Stimulated activated CD8-positive, alpha-beta memory T cell treated with anti-CD3 and anti-CD28 coated beads, Interleukin-7, amount 100 ng/mL, for 1 hour (primary cell): ENCODE measurements around the gene ABLIM3.

Experiments
- DNase-seq, 2 donors: peaks; one replicate each; pipeline ENCODE4 v3.0.0-alpha.2; 2020; ENCODE audit warnings: low read depth in 2 of 2

The ABLIM3 gene

GRCh38 chr5:149282027-149282965 is 141.0 kb downstream of the ABLIM3 start:
- DNase-seq = no peak

DNA sequence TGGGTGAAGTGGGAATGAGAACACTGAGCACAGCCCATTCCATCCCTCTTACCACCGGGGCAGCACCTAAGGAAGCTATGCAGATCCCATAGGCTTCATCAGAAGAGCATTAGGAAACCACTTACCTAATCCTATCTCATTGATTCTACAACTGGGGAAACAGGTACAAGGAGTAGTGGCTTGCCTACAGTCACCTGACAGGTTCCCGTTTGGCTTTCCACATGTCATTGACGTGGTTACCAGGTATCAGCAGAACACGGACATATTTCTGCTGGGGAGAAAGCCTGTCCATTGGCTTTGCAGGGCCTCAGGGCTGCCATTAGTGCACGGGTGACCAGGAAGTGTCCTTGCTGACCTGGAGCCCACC is 141.7 kb downstream of the ABLIM3 start:
- DNase-seq = no peak

DNA sequence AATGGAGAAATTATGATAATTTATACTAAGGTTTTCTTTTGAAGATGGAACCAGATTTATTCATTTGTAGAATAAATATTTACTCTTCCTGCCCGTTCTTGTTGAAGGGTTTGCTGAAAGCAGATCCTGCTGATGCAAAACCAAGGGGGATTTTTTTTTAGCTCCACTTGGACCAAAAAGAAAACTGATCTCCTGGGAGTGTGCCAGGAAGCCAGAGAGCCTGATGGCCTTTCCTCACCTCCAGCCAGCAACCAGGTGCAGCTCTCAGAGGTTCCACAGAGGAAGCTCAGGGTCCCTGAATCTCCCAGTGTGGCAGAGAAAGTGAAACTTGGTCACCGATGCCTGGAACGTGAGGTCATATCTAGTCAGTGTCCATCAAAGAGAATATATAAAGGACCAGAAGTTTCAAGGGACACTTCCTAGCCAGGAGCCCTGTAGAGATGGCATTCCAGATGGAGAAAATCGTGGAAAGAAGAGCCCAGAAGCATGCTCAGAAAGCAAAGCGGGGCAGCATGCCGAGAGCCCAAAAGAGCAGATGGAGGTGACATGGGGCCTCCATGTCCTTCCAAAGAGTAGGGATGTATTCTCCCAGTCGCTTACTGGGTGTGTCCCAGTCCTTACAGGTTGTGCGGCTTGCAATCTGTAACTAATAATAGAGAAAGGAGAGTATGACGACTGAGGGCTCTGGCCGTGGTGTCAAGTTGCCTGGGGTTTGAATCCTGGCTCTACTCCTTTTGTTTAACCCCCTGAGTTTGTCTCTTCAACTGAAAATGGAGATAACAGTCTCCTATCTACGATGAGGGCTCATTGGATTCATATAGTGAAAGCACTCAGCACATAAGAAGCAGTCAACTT is 142.6 kb downstream of the ABLIM3 start:
- no peak for DNase-seq

DNA sequence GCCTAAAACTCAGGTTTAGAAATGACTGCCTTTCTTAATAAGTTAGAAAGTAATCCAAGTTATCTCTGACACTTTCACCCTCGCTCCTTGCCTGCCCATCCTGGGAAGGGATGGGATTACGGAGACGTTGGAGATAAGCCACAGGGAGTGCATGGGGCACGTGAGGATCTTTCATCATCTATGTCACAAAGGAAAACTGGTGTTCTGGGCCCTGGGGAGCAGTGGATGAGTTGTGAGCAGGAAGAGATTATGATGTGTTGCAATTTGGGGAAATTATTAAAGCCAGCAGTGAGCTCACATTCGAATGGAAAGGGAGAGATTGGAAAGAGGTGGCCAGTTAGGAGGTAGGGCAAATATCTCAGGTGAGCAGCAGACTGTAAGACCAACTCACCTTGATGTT is 143.2 kb downstream of the ABLIM3 start:
- DNase-seq = no peak

DNA sequence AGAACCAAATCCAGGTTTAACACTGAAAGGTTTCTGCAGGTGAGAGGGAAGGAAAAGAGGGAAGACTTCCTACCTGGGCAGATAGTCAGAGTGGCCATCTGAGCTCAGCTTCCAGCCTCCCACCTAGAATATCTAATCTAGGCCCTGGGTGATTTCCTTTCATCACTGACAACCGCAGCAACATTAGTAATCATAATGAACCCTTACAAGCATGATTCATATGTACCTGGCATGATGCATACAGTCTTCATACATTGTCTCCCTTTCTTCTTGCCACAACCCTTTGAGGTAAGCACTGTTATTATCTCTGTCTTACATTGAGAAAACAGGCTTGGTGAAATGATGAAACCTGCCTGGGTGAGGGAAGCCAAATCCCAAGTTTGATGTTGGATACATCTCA is 143.9 kb downstream of the ABLIM3 start:
- DNase-seq = no peak

GRCh38 chr5:149288436-149288835 is 147.1 kb downstream of the ABLIM3 start:
- DNase-seq = no peak

GRCh38 chr5:149289301-149289700 is 148.0 kb downstream of the ABLIM3 start:
- no peak for DNase-seq

DNA sequence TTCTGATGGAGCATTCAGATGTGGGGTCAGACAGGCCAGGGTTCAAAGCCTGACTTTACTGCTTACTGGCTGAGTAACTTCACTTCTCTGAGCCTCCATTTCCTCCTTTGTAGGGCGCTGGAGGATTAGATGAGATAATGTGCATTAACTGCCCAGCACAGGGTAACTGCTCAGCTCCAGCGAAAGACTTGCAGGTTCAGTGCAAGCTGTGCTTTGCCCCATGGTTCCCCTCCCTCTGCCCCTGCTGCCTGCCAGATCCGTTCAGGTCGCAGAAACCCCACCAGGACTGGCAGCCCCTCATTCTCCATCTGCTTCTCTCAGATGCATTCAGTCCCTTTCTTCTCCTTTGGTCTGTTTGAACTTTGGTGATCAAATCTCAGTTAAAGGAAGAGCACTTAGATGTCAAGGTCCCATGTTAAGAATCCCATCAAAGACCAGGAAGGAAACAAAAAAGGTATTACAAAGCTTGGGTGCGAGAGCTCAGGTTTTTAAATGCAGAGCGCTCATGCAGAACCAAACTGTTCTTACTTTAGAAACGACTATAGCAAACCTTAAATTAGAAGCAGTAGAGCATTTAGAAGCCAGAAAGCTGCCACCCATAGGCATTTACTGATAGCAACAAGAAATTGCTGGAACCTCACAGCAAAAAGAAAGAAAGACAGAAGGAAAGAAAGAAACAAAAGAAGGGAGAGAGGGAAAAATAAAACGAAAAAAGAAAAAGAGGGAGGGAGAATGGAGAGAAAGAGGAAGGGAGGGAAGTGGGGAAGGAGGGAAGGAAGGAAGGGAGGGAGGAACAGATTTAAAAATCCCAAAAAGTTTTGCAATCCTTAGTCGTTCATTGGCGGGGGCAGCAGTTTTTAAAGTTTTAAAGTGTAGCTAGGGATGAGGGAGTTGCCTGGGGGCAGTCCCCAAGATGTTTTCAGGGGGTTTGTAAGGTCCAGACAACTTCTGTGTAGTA is 153.9 kb downstream of the ABLIM3 start:
- DNase-seq = no peak

DNA sequence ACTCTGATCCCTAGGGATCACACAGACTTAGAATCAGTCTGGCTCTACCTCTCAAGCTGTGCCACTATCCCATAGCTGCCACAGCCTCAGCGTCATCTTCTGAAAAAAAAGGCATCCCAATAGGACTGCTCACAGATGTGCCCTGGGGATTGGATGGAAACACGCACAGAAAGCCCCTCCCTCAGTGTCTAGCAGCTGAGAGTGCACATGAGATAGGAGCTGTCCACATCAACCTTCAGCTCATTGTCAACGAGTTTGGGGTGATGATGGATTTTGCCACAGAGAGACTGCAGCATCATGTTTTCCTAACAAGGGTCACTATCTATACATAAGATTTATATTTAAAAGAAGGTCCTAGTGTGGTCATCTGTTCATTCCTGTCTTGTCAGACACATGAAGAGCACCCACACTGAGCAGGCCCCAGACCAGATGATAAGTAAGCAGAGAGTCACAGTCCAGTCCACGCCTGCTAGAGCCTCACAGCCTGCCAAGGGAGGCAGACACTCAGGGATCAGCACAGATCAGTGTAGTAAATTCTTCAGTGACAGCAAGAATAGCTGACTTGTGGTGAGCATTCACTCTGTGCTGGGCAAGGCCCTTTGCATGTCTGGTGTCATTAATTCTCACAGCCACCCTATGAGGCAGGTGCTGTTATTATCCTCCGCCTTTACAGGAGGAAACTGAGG is 156.2 kb downstream of the ABLIM3 start:
- no peak for DNase-seq

DNA sequence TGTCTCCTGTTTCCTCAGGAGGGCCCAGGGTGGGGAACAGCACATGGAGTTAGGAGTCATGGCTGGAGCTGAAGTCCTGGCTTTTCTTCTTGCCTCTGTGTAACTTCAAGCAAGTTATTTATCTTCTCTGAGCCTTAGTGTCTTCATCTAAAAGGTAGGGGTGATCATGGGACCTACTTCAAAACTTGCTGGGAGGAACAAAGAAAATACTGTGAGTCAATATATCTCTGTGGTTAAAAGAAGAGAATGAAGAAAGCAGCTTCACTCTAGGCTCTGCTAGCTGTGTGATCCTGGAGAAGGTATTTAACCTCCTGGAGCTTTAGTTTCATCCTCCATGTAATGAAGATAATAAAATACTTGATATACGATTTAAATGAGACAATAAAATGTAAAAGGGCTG is 156.9 kb downstream of the ABLIM3 start:
- DNase-seq = no peak

- DNase-seq = no peak
Observed at GRCh38 chr5:149298842-149299404, 157.6 kb downstream of the ABLIM3 start.

GRCh38 chr5:149299451-149300054 is 158.3 kb downstream of the ABLIM3 start:
- no peak for DNase-seq

GRCh38 chr5:149300441-149300840 is 159.1 kb downstream of the ABLIM3 start:
- no peak for DNase-seq

DNA sequence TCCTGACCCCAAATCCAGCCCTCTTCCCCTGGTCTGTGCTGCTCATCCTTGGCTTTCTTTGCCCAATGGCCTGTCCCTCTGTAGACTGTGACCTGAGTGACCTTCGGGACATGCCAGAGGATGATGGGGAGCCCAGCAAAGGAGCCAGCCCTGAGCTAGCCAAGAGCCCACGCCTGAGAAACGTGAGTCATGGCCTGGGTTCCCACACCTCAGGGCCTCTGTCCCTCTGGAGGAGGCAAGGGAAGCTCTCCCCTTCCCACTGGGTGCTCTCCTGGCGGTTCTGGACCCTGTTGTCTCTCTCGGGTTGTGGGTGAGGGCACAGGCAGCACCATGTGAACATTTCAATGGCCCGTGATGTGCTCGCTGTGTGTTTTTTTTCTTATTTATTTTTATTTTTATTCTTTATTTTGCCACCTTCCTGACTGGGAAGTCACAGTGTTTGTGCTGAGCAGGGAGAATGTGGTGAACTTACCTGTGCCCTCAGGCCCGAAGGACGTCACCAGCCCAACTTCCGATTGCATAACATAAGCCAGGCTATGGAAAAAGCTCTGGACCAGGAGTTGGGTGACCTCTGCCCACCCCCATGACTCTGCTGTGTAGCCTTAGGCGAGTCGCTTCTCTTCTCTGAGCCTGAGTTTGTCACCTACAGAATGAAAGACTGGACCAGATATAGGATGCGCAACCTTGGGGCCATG is 159.9 kb downstream of the ABLIM3 start:
- no peak for DNase-seq

GRCh38 chr5:149301744-149302380 is 160.6 kb downstream of the ABLIM3 start:
- no peak for DNase-seq

- no peak for DNase-seq
Observed at GRCh38 chr5:149302641-149303040, 161.3 kb downstream of the ABLIM3 start.

DNA sequence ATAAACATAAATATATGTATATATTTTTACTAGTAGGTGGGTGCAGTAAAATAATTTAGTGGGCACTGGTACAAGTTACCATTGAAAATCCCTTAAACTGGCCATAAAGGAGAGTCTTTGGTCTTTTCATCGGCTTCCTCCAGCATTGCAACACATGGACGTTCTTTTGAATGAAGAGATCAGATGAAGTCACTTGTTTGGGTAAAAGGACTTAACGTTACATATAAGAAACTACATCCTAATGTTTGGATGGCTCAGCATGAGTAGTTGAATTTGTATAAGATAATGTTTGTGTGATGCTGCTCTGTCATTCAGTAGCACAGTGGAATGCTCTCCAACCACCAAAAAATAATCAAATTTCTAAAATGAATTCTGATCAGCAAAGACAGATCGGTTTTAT is 161.9 kb downstream of the ABLIM3 start:
- no peak for DNase-seq

DNA sequence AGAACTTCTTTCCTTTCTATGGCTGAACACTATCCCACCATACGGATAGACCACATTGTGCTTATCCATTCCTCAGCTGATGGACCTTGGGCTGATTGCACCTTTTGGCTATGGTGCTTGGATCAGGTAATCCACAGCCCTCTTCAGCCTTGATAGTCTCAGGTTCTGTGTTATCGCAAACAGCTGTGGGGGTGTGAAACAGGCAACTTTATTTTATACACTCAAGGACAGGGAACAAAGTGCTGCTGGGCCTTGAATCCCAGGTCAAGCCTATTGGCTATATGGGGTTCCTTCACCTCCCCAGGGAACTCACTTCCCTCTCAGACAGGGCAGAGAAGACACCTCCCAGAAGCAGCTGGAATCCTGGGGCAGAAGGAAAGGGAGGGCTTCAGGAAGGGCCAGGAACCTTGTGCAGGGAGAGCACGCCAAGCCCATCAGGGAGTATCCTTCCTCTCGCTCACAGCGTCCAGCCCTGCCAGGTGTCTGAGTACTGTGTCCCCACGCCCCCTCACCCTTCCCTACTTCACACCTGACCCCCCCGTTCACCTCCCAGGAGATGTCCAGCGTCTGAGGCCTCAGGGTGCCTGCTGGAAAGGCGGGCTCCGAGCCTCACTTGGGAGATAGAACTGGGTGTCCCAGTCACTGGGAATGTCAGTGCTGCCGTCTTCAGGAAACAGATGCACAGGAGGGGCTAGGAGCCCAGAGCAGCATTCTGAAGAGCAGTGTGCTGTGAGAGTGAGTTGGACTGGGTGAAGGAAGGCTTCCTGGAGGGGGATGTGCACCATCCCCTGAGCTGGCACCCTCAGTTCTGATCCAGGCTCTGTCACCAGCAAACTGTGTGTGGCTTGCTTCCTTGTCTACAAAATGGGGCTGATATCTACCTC is 163.1 kb downstream of the ABLIM3 start:
- no peak for DNase-seq
